ENCODE data around the gene USH1C.

The USH1C gene

GRCh38 chr11:17531636-17532113 lies 12.5 kb downstream of the USH1C start:
- TF ChIP-seq GATA3 (IDR thresholded peaks at IDR 0.05; ENCODE audit: low read depth, low read length) = no peak
- TF ChIP-seq GATA2 (IDR thresholded peaks at IDR 0.05; ENCODE audit: low read depth, low read length) = no peak

- TF ChIP-seq GATA3 (IDR thresholded peaks at IDR 0.05; ENCODE audit: low read depth, low read length) = no peak
- no peak for TF ChIP-seq GATA2 (IDR thresholded peaks at IDR 0.05; ENCODE audit: low read depth, low read length)
These were observed 13.1 kb downstream of the USH1C start for GRCh38 chr11:17531071-17531600.

GRCh38 chr11:17529844-17530185 lies 14.4 kb downstream of the USH1C start:
- no peak for TF ChIP-seq GATA3 (IDR thresholded peaks at IDR 0.05; ENCODE audit: low read depth, low read length)
- no peak for TF ChIP-seq GATA2 (IDR thresholded peaks at IDR 0.05; ENCODE audit: low read depth, low read length)

GRCh38 chr11:17528906-17529843 lies 15.0 kb downstream of the USH1C start:
- TF ChIP-seq GATA2 (IDR thresholded peaks at IDR 0.05; ENCODE audit: low read depth, low read length) (no peak), GATA3 (IDR thresholded peaks at IDR 0.05; ENCODE audit: low read depth, low read length) (no peak)

GRCh38 chr11:17528181-17528691 lies 16.0 kb downstream of the USH1C start:
- TF ChIP-seq GATA3 (IDR thresholded peaks at IDR 0.05; ENCODE audit: low read depth, low read length) = no peak
- no peak for TF ChIP-seq GATA2 (IDR thresholded peaks at IDR 0.05; ENCODE audit: low read depth, low read length)

GRCh38 chr11:17527628-17527995 lies 16.6 kb downstream of the USH1C start:
- TF ChIP-seq GATA2 (IDR thresholded peaks at IDR 0.05; ENCODE audit: low read depth, low read length) (no peak), GATA3 (IDR thresholded peaks at IDR 0.05; ENCODE audit: low read depth, low read length) (no peak)

- TF ChIP-seq GATA3 (IDR thresholded peaks at IDR 0.05; ENCODE audit: low read depth, low read length) = no peak
- TF ChIP-seq GATA2 (IDR thresholded peaks at IDR 0.05; ENCODE audit: low read depth, low read length) = no peak
These were observed 17.1 kb downstream of the USH1C start for GRCh38 chr11:17526931-17527627.

- TF ChIP-seq GATA2 (IDR thresholded peaks at IDR 0.05; ENCODE audit: low read depth, low read length) = no peak
- TF ChIP-seq GATA3 (IDR thresholded peaks at IDR 0.05; ENCODE audit: low read depth, low read length) = no peak
These were observed 17.9 kb downstream of the USH1C start for GRCh38 chr11:17526326-17526725.

- TF ChIP-seq GATA2 (IDR thresholded peaks at IDR 0.05; ENCODE audit: low read depth, low read length) (no peak), GATA3 (IDR thresholded peaks at IDR 0.05; ENCODE audit: low read depth, low read length) (no peak)
These were observed 18.6 kb downstream of the USH1C start for GRCh38 chr11:17525570-17525969.

GRCh38 chr11:17524221-17524620 lies 20.0 kb downstream of the USH1C start:
- no peak for TF ChIP-seq GATA2 (IDR thresholded peaks at IDR 0.05; ENCODE audit: low read depth, low read length)
- no peak for TF ChIP-seq GATA3 (IDR thresholded peaks at IDR 0.05; ENCODE audit: low read depth, low read length)

- TF ChIP-seq GATA3 (IDR thresholded peaks at IDR 0.05; ENCODE audit: low read depth, low read length) (no peak), GATA2 (IDR thresholded peaks at IDR 0.05; ENCODE audit: low read depth, low read length) (no peak)
These were observed 21.6 kb downstream of the USH1C start for GRCh38 chr11:17522655-17523054.

GRCh38 chr11:17521106-17521900 lies 22.9 kb downstream of the USH1C start:
- no peak for TF ChIP-seq GATA3 (IDR thresholded peaks at IDR 0.05; ENCODE audit: low read depth, low read length)
- TF ChIP-seq GATA2 (IDR thresholded peaks at IDR 0.05; ENCODE audit: low read depth, low read length) = no peak

GRCh38 chr11:17519061-17519885 lies 24.9 kb downstream of the USH1C start:
- TF ChIP-seq GATA3 (IDR thresholded peaks at IDR 0.05; ENCODE audit: low read depth, low read length) = no peak
- TF ChIP-seq GATA2 (IDR thresholded peaks at IDR 0.05; ENCODE audit: low read depth, low read length) = no peak
